Epithelial cell of proximal tubule (primary cell): ENCODE data around the gene FAM124B. TPM values are rescaled to one million over a fixed set of nuclear protein-coding genes. Genes with fewer than 3 reads are reported as not detected.

Experiments used
- DNase-seq: peaks from one replicate; pipeline ENCODE4 v3.0.0-alpha.2; 2011; ENCODE audit warnings: low read depth
- H3K4me3 ChIP-seq: 2 replicates; pipeline ENCODE4 v1.5.1; 2011; ENCODE audit warnings: low read depth, mild to moderate bottlenecking, low read length
- total RNA-seq: library from RNA; depleted of rRNA; stranded (reverse); fragments of >200 nt; gene quantifications from 2 replicates; pipeline ENCODE4 v1.2.3, GENCODE V29; 2015
- TF ChIP-seq, protein P1 (sequence below): conservative IDR thresholded peaks from 2 replicates; pipeline ENCODE4 v1.5.1; 2012; ENCODE audit warnings: low read depth, mild to moderate bottlenecking, low read length

The FAM124B gene
- total RNA-seq, 1 donor from 2014 or later, result not detected

DNA sequence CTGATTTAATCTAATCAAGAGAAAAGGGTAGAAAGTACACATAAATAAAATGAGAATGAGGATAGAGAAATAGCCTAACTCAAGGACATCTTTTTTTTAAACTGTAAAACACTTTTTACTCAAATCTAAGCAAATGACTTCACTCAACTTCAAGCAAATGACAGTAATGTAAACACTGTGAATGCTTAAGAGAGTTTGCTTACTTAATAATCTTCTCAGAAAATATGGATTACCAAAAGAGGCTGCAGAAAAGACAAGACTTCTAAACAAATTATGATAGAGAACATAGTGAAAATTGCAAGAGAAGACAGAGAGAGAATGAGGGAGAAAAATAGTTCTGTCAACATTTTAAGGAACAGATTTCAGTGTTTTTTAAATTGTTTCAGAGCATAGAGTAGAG is 52.5 kb downstream of the FAM124B start:
- TF ChIP-seq, protein P1, sequence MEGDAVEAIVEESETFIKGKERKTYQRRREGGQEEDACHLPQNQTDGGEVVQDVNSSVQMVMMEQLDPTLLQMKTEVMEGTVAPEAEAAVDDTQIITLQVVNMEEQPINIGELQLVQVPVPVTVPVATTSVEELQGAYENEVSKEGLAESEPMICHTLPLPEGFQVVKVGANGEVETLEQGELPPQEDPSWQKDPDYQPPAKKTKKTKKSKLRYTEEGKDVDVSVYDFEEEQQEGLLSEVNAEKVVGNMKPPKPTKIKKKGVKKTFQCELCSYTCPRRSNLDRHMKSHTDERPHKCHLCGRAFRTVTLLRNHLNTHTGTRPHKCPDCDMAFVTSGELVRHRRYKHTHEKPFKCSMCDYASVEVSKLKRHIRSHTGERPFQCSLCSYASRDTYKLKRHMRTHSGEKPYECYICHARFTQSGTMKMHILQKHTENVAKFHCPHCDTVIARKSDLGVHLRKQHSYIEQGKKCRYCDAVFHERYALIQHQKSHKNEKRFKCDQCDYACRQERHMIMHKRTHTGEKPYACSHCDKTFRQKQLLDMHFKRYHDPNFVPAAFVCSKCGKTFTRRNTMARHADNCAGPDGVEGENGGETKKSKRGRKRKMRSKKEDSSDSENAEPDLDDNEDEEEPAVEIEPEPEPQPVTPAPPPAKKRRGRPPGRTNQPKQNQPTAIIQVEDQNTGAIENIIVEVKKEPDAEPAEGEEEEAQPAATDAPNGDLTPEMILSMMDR, result no peak
- H3K4me3 ChIP-seq, result no peak overlapping the region
- no peak for DNase-seq

DNA sequence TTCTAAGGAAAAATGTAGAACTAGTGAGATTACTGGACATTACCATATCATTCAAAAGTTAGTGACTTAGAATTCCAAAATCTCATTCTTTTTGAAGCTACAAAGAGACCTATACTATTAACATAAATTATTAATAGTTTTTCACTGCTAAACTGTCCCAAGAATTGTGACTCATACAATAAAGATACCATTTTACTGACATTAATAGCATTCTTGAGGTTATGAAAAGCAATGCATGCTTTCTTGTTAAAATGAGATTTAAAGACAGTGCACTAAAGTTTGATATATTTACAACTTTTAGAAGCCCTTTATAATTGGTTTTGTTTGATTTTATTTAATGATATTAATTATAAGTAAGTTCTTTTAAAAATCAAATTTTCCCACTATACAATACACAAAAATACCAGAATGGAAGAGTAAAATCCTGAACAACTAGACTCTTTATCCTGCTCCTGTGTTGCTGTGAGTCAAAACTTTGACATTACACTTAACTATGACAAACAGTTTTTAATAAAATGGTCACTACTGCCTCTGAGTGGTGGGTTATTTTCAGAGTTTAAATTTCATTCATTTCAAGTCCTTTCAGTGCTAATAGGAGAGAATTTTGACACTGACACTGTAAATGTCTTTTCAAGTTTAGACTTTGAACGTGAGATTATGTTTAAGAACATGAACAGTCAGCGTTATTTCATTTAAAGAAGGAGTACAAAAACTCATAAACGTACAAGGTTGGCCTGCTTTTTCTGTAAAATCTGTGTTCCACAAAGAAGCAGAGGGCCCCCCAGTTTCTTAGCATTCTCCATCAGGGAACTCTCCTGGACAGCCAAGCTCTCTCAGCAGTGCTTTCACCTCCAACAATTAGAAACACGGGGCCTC is 54.5 kb downstream of the FAM124B start:
- TF ChIP-seq, protein P1, result no peak
- no peak overlapping the region for H3K4me3 ChIP-seq
- DNase-seq, result no peak

DNA sequence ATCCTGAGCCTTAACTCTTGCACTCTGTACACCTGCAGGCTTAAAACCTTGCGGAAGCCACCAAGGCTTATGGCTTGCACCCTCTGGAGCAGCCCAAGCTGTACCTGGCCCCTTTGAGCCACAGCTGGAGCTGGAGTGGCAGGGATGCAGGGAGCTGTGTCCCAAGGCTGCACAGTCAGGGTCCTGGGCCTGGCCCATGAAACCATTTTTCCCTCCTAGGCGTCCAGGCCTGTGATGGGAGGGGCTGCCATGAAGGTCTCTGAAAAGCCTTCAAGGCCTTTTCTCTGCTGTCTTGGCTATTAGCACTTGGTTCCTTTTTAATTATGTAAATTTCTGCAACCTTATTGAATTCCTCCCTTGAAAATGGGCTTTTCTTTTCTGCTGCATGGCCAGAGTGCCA is 56.4 kb downstream of the FAM124B start:
- TF ChIP-seq, protein P1, result no peak
- no peak overlapping the region for H3K4me3 ChIP-seq
- no peak for DNase-seq

DNA sequence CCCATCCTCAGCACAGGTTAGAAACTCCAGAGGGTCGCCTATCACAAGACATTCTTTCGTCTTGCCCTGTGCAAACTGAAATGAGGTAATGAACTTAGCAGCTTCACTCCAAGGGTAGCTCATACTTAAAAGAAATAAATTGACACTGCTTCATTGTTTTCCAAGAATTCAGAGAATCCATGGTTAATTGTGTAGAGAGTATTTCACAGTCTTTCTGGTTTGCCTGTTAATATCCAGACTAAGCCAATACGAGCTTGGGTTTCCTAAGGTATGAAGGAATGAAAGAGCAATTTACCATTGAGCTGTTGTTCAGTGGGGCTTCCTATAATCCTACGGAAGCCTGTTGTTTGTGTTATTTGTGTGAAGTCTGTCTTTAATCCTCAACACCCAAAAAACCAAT is 58.7 kb downstream of the FAM124B start:
- H3K4me3 ChIP-seq, result no peak overlapping the region
- no peak for DNase-seq
- TF ChIP-seq, protein P1, result no peak

DNA sequence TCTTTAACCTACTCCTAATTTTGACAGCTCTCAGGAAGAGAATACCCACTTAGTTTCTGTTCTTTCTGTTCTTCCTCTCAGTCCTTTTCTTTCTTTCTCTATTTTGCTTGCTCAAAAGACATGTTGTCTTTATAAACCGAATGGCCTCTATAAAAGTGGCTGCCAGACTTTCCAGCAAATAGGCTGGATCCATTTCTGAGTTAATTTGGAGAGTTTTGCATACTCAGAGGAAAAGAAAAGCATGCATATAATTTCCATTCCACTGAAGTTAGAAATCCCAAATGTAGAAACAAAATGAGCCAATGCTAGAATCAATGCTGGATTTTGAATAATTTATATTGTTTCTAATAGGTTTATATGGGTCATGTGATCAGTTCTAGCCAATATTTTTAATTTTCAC is 65.9 kb downstream of the FAM124B start:
- no peak for DNase-seq
- TF ChIP-seq, protein P1, result no peak
- H3K4me3 ChIP-seq, result no peak overlapping the region

DNA sequence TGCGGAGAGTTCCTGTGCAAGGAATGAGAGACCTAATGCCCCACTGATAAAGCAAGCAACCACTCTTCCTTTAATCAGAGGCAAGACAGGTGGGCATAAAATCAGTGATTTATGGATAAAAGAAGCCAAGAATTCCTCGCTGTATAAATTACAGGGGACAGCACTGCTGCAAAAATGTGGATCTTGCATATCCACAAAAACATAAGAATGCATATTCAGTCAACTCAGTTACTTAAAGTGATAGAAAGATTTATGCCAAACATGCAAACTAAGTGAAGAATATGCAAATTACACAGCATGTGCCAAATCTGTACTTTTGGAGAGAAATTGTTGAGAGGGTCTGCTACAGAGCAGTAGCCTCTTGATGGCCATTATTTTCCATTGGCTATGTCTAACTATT is 67.2 kb downstream of the FAM124B start:
- no peak for DNase-seq
- TF ChIP-seq, protein P1, result no peak
- H3K4me3 ChIP-seq, result no peak overlapping the region
